HFFc6 (cell line): ENCODE results near the gene ATP6V1B1. TPM values are rescaled to one million over a fixed set of nuclear protein-coding genes. Genes with fewer than 3 reads are reported as not detected.

Experiments used
- DNase-seq: peaks from one replicate; pipeline ENCODE4 v3.0.0-alpha.2; 2018
- H3K27ac Mint-ChIP-seq: 2 replicates; pipeline ENCODE4 v1.8.0; 2020; ENCODE audit warnings: mild to moderate bottlenecking, mixed read lengths
- H3K27me3 Mint-ChIP-seq: 2 replicates; pipeline ENCODE4 v1.8.0; 2021; ENCODE audit warnings: mild to moderate bottlenecking, moderate library complexity, mixed read lengths; ENCODE audit not compliant: insufficient read depth
- H3K36me3 Mint-ChIP-seq: 2 replicates; pipeline ENCODE4 v1.8.0; 2021; ENCODE audit warnings: low read depth, mixed read lengths
- H3K4me1 Mint-ChIP-seq: 2 replicates; pipeline ENCODE4 v1.8.0; 2020; ENCODE audit warnings: low read depth, mixed read lengths
- H3K4me3 Mint-ChIP-seq: 2 replicates; pipeline ENCODE4 v1.8.0; 2020; ENCODE audit warnings: mild to moderate bottlenecking, moderate library complexity, mixed read lengths
- H3K9me3 Mint-ChIP-seq: 2 replicates; pipeline ENCODE4 v1.8.0; 2020; ENCODE audit warnings: mild to moderate bottlenecking, mixed read lengths
- CTCF ChIP-seq: fragments of 200-600 bp; sonication (generic); IDR thresholded peaks from 2 replicates; pipeline ENCODE4 v1.5.0; 2021; ENCODE audit warnings: antibody characterized with exemption, mild to moderate bottlenecking
- total RNA-seq, 6 experiments: library from RNA; stranded (reverse); fragmentation: NEBNext Ultra II Directional; extraction: Animal tissue kit (Norgen Biotek cat#: 25700); gene quantifications; 2 replicates in 1 of 6; 3 replicates in 5 of 6; pipeline ENCODE4 v1.2.3, GENCODE V29; 2021

Gene ATP6V1B1
- total RNA-seq, 6 experiments from 2014 or later: 0.22 to 0.66 (median 0.57) TPM; not detected in 3

- no peak for TF ChIP-seq CTCF
- Mint-ChIP-seq H3K4me3 (no peak overlapping the region), H3K36me3 (no peaks in the 10 kb centered on the region; the same call in 1 of the 2 replicates), H3K27me3 (peaks cover 6% of the 10 kb centered on the region), H3K27ac (no peak overlapping the region), H3K4me1 (peaks cover 7% of the 10 kb centered on the region; the same call in 1 of the 2 replicates), H3K9me3 (no peaks in the 10 kb centered on the region)
- DNase-seq: no peak
These were observed 9.7 kb upstream of the ATP6V1B1 start for GRCh38 chr2:70926042-70926441.

GRCh38 chr2:70927138-70927537 is 8.6 kb upstream of the ATP6V1B1 start:
- Mint-ChIP-seq H3K4me1 (0 out of 2 replicates have a peak, but pooled peaks cover under 1% of the 10 kb centered on the region), H3K9me3 (no peaks in the 10 kb centered on the region), H3K27ac (no peak overlapping the region), H3K27me3 (peaks cover 6% of the 10 kb centered on the region), H3K4me3 (no peak overlapping the region), H3K36me3 (no peaks in the 10 kb centered on the region; the same call in 1 of the 2 replicates)
- TF ChIP-seq CTCF: no peak
- DNase-seq: no peak

GRCh38 chr2:70927641-70928040 is 8.1 kb upstream of the ATP6V1B1 start:
- Mint-ChIP-seq H3K27me3 (peaks cover 6% of the 10 kb centered on the region), H3K36me3 (no peaks in the 10 kb centered on the region; the same call in 1 of the 2 replicates), H3K4me1 (no peaks in the 10 kb centered on the region), H3K9me3 (no peaks in the 10 kb centered on the region), H3K27ac (no peak overlapping the region), H3K4me3 (no peak overlapping the region)
- no peak for DNase-seq
- no peak for TF ChIP-seq CTCF

DNA sequence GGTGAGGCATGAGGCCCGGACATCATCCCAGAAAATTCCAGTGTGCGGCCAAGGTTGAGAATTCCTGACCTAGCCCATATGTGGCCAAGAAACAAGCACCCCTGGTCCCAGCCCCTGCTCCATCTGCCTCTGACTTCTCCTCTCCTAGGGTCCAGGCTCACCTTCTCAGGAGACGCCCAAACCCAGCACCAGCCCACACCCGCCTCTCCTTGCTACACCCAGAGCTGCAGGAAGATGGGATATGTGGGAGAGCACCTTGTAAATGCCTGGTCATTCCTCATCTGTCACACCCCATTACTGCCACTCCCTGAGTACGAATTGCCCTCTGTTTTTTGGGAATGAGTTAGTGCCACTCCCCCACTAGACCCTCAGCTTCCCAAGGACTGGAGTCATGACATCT is 7.3 kb upstream of the ATP6V1B1 start:
- H3K36me3 Mint-ChIP-seq: no peaks in the 10 kb centered on the region; the same call in 1 of the 2 replicates
- DNase-seq: no peak
- H3K4me1 Mint-ChIP-seq: no peaks in the 10 kb centered on the region
- H3K27ac Mint-ChIP-seq: no peak overlapping the region
- peaks cover 5% of the 10 kb centered on the region for H3K27me3 Mint-ChIP-seq
- H3K4me3 Mint-ChIP-seq: no peak overlapping the region
- no peak for TF ChIP-seq CTCF
- H3K9me3 Mint-ChIP-seq: no peaks in the 10 kb centered on the region

DNA sequence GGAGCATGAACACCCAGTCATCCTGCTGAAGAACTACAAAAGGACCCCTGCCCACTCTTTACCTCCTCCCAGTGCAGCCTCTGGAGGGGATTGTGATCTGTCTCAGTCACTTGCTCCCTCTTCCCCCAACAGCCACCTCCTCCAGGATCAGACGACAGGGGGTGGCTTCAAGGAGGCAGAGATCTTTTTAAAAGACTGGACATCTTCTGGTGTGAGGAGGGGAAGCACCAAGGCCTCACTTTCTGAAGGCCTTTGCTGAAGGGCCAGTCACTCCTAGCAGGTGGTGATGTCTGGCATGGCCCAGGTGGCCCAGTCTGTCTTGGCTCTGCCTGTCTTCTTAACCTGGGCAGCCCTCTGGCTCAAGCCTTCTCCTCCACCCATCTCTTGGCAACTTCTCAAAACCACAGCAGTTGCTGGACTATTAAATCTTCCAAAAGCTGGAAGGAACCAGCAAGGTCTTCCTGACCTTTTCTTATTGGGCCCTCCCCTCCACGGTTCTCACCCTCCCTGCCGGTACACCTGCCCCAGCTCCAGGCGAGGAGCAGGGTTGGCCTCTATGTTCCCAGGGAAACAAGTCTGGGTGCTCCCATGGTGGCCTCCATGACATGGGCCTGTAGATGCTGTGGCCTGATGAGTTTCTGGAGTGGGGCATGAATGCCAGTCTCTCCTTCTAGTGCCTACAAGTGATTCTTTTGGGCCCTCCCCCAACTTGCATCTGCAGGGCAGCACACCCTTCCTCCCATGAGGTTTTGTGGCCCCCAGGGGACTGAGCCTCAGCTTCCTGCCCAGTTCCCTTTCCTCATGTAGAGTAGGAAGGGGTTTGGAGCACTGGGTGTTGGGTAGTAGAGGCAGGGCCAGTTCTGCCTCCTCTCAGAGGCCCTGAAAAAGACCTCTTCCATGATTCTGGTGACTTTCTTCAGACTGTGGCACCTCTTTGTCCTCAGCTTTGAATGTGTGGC is 5.0 kb upstream of the ATP6V1B1 start:
- Mint-ChIP-seq H3K4me3 (no peak overlapping the region), H3K27me3 (peaks cover 16% of the 10 kb centered on the region), H3K9me3 (no peaks in the 10 kb centered on the region), H3K36me3 (no peaks in the 10 kb centered on the region), H3K4me1 (no peaks in the 10 kb centered on the region), H3K27ac (no peak overlapping the region)
- no peak for TF ChIP-seq CTCF
- DNase-seq: no peak
